B cell (primary cell): Measurements from ENCODE around the gene CD200R1L.

Source experiments
- EZH2 ChIP-seq: IDR thresholded peaks from 2 replicates; pipeline ENCODE4 v1.6.1; 2012; ENCODE audit warnings: borderline replicate concordance, low read depth, mild to moderate bottlenecking, moderate library complexity, low read length; ENCODE audit not compliant: insufficient read depth, poor library complexity, severe bottlenecking
- TF ChIP-seq, protein P1 (sequence below): fragments of 200-600 bp; IDR thresholded peaks from one replicate; pipeline ENCODE4 v1.8.0; 2022; ENCODE audit warnings: antibody characterized with exemption, mild to moderate bottlenecking

DNA sequence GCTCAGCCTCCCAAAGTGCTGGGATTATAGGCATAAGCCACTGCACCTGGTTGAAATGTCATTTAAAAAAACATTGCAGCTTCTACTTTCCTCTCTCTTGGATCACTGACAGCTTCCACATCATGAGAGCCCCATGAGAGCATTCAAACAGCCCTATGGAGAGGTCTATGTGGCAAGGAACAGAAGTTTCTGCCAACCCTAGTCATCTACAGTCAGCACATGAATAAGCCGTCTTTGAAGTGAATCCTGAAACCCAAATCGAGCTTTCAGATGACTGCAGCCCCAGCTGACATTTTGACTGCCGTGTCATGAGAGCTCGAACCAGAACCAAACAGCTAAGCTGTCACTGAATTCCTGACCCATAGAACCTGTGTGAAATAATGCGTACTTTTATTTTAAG is 39.8 kb downstream of the CD200R1L start:
- TF ChIP-seq, protein P1, sequence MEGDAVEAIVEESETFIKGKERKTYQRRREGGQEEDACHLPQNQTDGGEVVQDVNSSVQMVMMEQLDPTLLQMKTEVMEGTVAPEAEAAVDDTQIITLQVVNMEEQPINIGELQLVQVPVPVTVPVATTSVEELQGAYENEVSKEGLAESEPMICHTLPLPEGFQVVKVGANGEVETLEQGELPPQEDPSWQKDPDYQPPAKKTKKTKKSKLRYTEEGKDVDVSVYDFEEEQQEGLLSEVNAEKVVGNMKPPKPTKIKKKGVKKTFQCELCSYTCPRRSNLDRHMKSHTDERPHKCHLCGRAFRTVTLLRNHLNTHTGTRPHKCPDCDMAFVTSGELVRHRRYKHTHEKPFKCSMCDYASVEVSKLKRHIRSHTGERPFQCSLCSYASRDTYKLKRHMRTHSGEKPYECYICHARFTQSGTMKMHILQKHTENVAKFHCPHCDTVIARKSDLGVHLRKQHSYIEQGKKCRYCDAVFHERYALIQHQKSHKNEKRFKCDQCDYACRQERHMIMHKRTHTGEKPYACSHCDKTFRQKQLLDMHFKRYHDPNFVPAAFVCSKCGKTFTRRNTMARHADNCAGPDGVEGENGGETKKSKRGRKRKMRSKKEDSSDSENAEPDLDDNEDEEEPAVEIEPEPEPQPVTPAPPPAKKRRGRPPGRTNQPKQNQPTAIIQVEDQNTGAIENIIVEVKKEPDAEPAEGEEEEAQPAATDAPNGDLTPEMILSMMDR = no peak
- no peak for TF ChIP-seq EZH2
